ENCODE data around the gene ARTN.

ARTN gene, protein sequence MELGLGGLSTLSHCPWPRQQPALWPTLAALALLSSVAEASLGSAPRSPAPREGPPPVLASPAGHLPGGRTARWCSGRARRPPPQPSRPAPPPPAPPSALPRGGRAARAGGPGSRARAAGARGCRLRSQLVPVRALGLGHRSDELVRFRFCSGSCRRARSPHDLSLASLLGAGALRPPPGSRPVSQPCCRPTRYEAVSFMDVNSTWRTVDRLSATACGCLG

GRCh38 chr1:43933386-43934100, at the start of gene ARTN:
ARTN (plus strand) TSS chr1:43933801; CDS start chr1:43935657, 1,856 bp downstream.
- DNase-seq (ENCODE audit: extremely low read depth in 1 of 2, low read depth in 1 of 2) = no peak

DNA sequence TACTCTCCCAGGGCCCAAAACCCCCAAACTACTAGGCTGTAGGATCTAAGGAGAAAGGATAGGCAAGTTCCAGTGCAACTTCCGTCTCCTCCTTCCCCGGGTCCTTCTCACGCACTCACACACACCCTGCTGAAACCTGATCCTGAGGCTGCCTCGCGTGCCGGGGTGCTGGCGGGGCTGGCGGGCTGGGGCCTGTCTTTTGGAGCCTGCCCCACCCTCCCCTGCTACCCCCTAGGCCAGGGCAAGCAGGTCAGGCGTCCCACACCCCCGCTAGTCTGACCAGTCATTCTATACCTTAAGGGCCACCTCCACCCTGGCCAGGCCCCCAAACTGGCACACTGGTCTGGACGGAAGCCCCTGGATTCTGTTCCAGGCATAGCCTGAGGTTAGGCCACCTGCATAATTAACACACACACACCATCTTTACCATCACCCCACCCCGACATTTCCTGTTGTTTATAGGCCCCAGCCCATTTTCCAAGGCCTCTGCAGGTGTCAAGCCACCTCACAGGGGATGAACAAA, 48.3 kb upstream of the ARTN start:
- no peak for DNase-seq (ENCODE audit: extremely low read depth in 1 of 2, low read depth in 1 of 2)

- DNase-seq (ENCODE audit: extremely low read depth in 1 of 2, low read depth in 1 of 2) = no peak
Measured at GRCh38 chr1:43887748-43888147, 45.9 kb upstream of the ARTN start.

GRCh38 chr1:43890815-43891214, 42.8 kb upstream of the ARTN start:
- no peak for DNase-seq (ENCODE audit: extremely low read depth in 1 of 2, low read depth in 1 of 2)

DNA sequence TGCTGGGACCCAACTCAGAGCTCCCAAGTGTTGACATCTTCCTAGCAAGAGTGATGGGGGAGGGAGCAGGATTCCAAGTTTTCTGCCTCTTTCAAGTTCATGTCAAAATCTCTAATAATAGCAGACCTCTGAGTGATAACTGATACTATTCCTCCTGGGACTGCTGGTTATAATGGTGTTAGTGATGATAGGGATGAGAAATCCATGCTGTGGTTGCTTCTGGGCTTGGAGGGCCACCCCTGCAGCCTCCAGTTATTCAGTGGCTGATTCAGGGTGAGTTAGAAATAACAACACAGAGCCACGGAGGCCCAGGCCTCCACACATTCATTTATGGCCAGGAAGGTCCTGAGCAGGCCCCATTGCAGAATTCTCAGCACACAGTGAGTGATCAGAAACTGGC, 40.6 kb upstream of the ARTN start:
- DNase-seq (ENCODE audit: extremely low read depth in 1 of 2, low read depth in 1 of 2) = no peak

- DNase-seq (ENCODE audit: extremely low read depth in 1 of 2, low read depth in 1 of 2) = no peak
Measured at GRCh38 chr1:43898981-43899380, 34.6 kb upstream of the ARTN start.

- DNase-seq (ENCODE audit: extremely low read depth in 1 of 2, low read depth in 1 of 2) = no peak
Measured at GRCh38 chr1:43900386-43900785, 33.2 kb upstream of the ARTN start.

GRCh38 chr1:43901196-43901961, 32.2 kb upstream of the ARTN start:
- DNase-seq (ENCODE audit: extremely low read depth in 1 of 2, low read depth in 1 of 2) = no peak

GRCh38 chr1:43902058-43902831, 31.4 kb upstream of the ARTN start:
- no peak for DNase-seq (ENCODE audit: extremely low read depth in 1 of 2, low read depth in 1 of 2)

DNA sequence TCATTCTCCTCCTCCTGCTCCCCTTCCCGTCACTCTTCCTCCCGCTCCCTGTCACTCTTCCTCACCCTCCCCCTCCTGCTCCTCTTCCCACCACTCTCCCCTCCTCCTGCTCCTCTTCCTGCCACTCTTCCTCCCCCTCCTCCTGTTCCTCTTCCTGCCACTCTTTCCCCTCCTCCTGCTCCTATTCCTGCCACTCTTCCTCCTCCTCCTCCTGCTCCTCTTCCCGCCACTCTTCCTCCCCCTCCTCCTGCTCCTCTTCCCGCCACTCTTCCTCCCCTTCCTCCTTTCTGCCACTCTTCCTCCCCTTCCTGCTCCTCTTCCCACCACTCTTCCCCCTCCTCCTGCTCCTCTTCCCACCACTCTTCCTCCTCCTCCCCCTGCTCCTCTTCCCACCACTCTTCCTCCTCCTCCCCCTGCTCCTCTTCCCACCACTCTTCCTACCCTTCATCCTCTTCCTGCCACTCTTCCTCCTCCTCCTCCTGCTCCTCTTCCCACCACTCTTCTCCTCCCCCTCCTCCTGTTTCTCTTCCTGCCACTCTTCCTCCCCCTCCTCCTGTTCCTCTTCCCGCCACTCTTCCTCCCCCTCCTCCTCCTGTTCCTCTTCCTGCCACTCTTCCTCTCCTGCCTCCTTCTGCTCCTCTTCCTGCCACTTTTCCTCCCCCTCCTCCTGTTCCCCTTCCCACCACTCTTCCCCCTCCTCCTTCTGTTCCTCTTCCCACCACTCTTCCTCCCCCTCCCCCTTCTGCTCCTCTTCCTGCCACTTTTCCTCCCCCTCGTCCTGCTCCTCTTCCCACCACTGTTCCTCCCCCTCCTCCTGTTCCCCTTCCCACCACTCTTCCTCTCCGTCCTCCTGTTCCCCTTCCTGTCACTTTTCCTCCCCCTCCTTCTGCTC, 28.7 kb upstream of the ARTN start:
- no peak for DNase-seq (ENCODE audit: extremely low read depth in 1 of 2, low read depth in 1 of 2)

- DNase-seq (ENCODE audit: extremely low read depth in 1 of 2, low read depth in 1 of 2) = no peak
Measured at GRCh38 chr1:43908226-43908625, 25.4 kb upstream of the ARTN start.

DNA sequence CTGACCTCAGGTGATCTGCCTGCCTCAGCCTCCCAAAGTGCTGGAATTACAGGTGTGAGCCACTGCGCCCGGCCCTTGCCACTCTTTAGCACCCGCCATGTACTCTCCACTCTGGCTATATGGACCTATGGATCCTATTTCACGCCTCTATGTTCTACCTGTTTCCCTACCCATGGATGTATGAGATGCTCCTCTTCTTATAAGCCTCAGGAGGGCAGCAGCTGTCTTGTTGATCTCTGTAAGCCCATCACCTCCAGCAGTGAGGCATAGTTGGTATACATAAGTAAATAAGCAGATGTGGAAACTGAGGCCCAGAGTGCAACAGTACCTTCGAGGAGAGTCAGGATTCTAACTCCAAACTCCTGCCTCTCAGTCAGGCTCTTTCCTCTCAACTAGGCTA, 24.7 kb upstream of the ARTN start:
- DNase-seq (ENCODE audit: extremely low read depth in 1 of 2, low read depth in 1 of 2) = no peak

DNA sequence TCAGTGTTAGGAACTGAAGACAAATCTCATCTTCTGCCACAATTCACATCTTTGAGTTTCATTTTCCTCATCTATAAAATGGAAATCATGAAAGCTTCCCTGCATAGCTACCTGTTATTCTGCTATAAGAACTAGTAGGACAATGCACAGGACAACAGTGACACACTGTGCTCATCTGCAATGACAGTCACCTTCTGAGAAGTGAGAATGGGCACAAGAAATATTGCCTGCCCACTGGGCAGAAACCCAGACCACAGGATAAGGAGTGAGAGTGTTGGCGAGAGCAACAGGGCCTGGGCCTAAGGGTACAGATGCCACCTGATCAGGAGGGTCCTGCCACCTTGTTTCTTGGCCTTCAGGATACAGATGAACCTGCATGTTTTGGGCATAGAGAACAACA, 23.3 kb upstream of the ARTN start:
- no peak for DNase-seq (ENCODE audit: extremely low read depth in 1 of 2, low read depth in 1 of 2)

GRCh38 chr1:43912607-43913006, 21.0 kb upstream of the ARTN start:
- no peak for DNase-seq (ENCODE audit: extremely low read depth in 1 of 2, low read depth in 1 of 2)

DNA sequence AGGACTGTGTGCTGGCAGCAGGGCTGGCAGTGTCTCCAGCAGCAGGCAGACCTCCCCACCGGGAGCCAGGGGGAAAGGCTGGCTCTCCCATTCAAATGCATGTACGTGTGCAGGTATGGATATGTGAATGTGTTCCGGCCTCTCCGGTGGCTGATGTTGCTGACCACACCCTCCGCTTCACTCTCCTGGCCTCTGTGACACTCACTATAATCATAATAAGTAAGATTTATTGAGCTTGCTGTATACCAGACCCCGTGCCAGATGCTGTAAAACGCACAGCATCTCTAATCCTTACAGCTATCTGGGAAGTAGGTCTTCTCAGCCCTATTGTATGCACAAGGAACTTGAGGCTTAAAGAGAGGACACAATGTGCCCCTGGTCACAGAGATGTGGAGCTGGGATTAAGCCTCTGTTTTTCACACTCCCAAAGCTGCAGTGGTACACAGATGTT, 20.5 kb upstream of the ARTN start:
- no peak for DNase-seq (ENCODE audit: extremely low read depth in 1 of 2, low read depth in 1 of 2)

- no peak for DNase-seq (ENCODE audit: extremely low read depth in 1 of 2, low read depth in 1 of 2)
Measured at GRCh38 chr1:43913666-43914360, 19.8 kb upstream of the ARTN start.

DNA sequence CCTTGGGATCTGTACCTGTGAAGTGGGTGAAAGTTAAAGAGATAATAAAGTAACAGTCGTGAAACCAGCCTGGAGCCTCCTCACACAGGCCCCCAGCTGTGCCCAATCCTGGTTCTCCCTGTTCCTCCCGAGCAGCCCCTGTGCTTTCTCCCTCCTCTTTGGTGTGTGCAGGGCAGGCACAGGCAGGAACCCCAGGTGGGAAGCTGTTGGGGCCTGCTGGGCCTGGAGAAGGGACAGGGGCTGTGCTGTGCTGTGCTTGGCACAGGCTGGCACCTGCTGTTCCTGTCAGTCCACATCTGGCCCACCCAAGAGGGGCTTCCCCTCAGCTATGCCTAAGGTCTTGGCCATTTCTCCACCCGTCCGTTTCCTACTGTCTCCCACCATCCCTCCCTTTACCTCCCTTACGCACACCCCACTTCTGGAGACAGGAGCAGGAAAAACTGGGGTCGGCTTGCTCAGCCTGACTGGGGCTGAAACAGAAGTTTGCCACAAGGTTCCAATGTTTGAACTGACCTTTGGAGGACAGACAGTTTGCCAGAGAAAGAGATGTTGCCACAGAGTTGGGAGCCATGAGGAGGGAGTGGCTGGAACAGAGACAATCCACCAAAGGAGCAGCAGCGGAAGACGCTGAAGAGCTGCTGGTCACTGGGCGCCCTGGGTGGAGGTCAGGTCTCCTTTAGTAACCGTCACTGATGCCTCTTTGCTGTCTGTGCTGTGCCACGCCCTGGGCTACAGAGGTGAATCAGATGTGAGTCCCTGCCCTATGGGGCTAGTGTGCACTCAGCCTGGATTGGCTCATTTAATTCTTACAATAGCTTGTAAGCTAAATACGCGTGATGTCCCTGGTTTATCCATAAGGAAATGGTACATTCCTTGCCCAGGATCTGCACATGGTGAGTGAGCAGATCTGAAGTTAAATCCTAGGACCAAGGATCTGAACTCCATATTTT, 18.8 kb upstream of the ARTN start:
- no peak for DNase-seq (ENCODE audit: extremely low read depth in 1 of 2, low read depth in 1 of 2)

DNA sequence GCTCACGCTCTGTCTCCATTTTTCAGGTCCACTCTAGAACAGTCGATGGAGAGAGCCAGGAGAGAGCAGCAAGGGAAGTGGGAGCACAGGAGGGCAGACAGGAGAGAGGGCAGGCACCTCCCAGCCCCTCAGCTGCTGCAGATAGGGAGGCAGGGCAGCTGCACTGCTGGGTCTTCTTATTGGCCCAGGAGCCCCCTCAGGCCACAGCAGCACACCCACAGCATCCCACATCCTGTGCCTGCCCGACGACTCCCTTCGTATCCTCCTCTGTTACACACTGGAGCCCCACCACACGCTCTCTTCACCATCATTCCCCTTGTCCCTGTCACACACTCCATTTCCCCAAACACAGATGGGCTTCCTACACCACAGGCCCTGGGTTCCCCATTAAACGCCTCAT, 13.7 kb upstream of the ARTN start:
- DNase-seq (ENCODE audit: extremely low read depth in 1 of 2, low read depth in 1 of 2) = no peak

Data from stimulated activated CD8-positive, alpha-beta memory T cell treated with anti-CD3 and anti-CD28 coated beads, Interleukin-7, amount 100 ng/mL, for 48 hours (primary cell).